ENCODE measurements around the gene MINDY4. TPM values are rescaled to one million over a fixed set of nuclear protein-coding genes. Genes with fewer than 3 reads are reported as not detected.

The MINDY4 gene
- polyA plus RNA-seq, 1 experiment = 1.8 TPM

GRCh38 chr7:30869794-30870611, 98.8 kb downstream of the MINDY4 start:
- Histone ChIP-seq H3K4me3 (ENCODE audit: low read depth, low read length) (no peak overlapping the region), H3K9me3 (ENCODE audit: control insufficient read depth, insufficient read depth, low read length) (no peaks in the 10 kb centered on the region), H3K27ac (ENCODE audit: low read depth, low read length) (no peak overlapping the region), H3K27me3 (ENCODE audit: control insufficient read depth, insufficient read depth, low read length) (no peaks in the 10 kb centered on the region)
- CTCF ChIA-PET = interaction anchor here (0.5 kb wide), 1 partner anchor 50 kb away, joined by 5 read pairs; no protein-coding TSS in a partner anchor
- DNase-seq (ENCODE audit: low read depth, low spot score) = no peak
- TF ChIP-seq, protein P1, sequence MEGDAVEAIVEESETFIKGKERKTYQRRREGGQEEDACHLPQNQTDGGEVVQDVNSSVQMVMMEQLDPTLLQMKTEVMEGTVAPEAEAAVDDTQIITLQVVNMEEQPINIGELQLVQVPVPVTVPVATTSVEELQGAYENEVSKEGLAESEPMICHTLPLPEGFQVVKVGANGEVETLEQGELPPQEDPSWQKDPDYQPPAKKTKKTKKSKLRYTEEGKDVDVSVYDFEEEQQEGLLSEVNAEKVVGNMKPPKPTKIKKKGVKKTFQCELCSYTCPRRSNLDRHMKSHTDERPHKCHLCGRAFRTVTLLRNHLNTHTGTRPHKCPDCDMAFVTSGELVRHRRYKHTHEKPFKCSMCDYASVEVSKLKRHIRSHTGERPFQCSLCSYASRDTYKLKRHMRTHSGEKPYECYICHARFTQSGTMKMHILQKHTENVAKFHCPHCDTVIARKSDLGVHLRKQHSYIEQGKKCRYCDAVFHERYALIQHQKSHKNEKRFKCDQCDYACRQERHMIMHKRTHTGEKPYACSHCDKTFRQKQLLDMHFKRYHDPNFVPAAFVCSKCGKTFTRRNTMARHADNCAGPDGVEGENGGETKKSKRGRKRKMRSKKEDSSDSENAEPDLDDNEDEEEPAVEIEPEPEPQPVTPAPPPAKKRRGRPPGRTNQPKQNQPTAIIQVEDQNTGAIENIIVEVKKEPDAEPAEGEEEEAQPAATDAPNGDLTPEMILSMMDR (IDR thresholded peaks at IDR 0.05; ENCODE audit: low read depth, low read length) = no peak
- POLR2A ChIA-PET = no interaction called here

DNA sequence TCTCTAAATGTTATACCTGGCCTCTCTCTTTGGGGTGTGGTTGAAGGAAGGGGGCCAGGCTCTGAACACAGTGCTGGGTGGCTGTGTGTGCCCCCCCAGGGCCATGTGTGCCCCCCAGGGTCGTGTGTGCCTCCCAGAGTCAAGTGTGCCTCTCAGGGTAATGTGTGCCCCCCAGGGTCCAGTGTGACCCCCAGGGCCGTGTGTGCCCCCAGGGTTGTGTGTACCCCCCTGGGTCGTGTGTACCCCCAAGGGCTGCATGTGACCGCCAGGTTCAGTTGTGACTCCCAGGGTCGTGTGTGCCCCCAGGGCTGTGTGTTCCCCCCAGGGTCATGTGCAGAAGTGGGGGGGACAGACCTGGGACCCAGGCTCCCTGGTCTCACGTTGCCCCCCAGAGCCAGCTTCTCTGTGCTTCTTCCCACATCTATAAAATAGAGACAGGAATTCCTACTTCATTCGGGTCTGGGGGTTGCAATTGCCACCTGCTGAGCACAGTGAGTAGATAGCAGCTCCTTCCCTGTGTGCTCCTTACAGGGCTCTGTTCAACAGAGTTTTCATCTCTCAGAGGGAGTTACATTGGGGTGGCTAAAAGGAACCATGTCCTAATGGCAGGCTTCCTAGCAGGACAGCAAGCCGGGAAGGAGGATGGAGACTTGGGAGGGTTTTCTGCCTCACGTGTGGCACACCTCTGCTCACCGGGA, 99.8 kb downstream of the MINDY4 start:
- H3K27me3 ChIP-seq (ENCODE audit: control insufficient read depth, insufficient read depth, low read length) = no peaks in the 10 kb centered on the region
- H3K4me3 ChIP-seq (ENCODE audit: low read depth, low read length) = no peak overlapping the region
- DNase-seq (ENCODE audit: low read depth, low spot score) = no peak
- POLR2A ChIA-PET = no interaction called here
- H3K9me3 ChIP-seq (ENCODE audit: control insufficient read depth, insufficient read depth, low read length) = no peaks in the 10 kb centered on the region
- no peak overlapping the region for H3K27ac ChIP-seq (ENCODE audit: low read depth, low read length)
- TF ChIP-seq, protein P1 (IDR thresholded peaks at IDR 0.05; ENCODE audit: low read depth, low read length) = no peak
- CTCF ChIA-PET = interaction anchor here (0.5 kb wide), 1 partner anchor 51 kb away, joined by 5 read pairs; no protein-coding TSS in a partner anchor

GRCh38 chr7:30871655-30872054, 100.4 kb downstream of the MINDY4 start:
- DNase-seq (ENCODE audit: low read depth, low spot score) = no peak
- Histone ChIP-seq H3K4me3 (ENCODE audit: low read depth, low read length) (no peak overlapping the region), H3K27ac (ENCODE audit: low read depth, low read length) (no peak overlapping the region), H3K9me3 (ENCODE audit: control insufficient read depth, insufficient read depth, low read length) (no peaks in the 10 kb centered on the region), H3K27me3 (ENCODE audit: control insufficient read depth, insufficient read depth, low read length) (no peaks in the 10 kb centered on the region)
- TF ChIP-seq, protein P1 (IDR thresholded peaks at IDR 0.05; ENCODE audit: low read depth, low read length) = no peak
- ChIA-PET CTCF (interaction anchor here (1.7 kb wide), 1 partner anchor 67 kb away, joined by 5 read pairs; no protein-coding TSS in a partner anchor), POLR2A (no interaction called here)

- Histone ChIP-seq H3K4me3 (ENCODE audit: low read depth, low read length) (no peak overlapping the region), H3K9me3 (ENCODE audit: control insufficient read depth, insufficient read depth, low read length) (no peaks in the 10 kb centered on the region), H3K27me3 (ENCODE audit: control insufficient read depth, insufficient read depth, low read length) (no peaks in the 10 kb centered on the region), H3K27ac (ENCODE audit: low read depth, low read length) (no peak overlapping the region)
- POLR2A ChIA-PET = no interaction called here
- TF ChIP-seq, protein P1 (IDR thresholded peaks at IDR 0.05; ENCODE audit: low read depth, low read length) = no peak
- CTCF ChIA-PET = interaction anchor here (1.7 kb wide), 1 partner anchor 66 kb away, joined by 5 read pairs; no protein-coding TSS in a partner anchor
- DNase-seq (ENCODE audit: low read depth, low spot score) = no peak
These were observed 102.0 kb downstream of the MINDY4 start for GRCh38 chr7:30873207-30873606.

DNA sequence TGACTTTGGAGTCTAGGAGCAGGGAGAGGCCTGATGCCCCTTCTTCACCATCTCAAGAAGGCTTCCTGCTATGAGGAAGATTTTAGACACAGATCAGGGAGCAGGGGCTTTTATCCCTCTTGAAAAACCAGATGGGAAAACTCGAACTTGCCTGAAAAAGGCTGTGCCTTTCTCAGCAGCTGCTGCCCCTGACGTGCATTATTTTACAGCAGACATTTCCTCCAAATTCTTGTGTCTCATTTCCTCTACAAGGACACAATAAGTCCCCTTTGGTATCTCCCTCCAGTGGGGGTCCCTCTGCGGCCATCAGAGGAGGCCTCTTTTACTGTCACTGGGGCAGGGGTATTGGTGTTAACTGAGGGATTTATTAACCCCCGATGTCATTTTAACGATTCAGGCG, 102.4 kb downstream of the MINDY4 start:
- POLR2A ChIA-PET = no interaction called here
- H3K9me3 ChIP-seq (ENCODE audit: control insufficient read depth, insufficient read depth, low read length) = no peaks in the 10 kb centered on the region
- no peak for DNase-seq (ENCODE audit: low read depth, low spot score)
- TF ChIP-seq, protein P1 (IDR thresholded peaks at IDR 0.05; ENCODE audit: low read depth, low read length) = no peak
- no peak overlapping the region for H3K27ac ChIP-seq (ENCODE audit: low read depth, low read length)
- no peak overlapping the region for H3K4me3 ChIP-seq (ENCODE audit: low read depth, low read length)
- CTCF ChIA-PET = no interaction called here
- H3K27me3 ChIP-seq (ENCODE audit: control insufficient read depth, insufficient read depth, low read length) = no peaks in the 10 kb centered on the region
